ENCODE results near the gene VPS54.
"Not testable (repeated sequence)": the region's sequence is repeated elsewhere in the genome, so short reads cannot be mapped to it uniquely, and the experiment has no call there.

VPS54 gene

GRCh38 chr2:64023485-64024258 is 4.4 kb upstream of the VPS54 start:
- no peak for DNase-seq

DNA sequence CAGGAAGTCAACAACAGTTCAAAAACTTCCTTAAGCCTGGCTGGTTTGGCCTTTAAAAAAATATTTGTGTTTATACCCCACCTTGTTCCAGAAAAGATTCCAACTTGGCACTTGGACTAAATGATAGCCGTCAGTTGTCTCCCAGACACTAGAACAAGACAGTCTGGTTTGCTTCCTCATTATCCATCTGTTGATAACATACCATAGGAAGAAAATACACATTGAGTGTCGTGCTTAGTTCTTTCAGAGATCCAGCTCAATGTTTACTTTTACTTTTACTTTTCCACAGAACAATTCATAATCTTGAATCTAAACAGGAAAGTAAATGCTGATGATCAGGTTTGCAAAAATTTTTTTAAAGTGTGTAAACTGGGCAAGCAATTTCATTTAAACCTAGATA is 2.4 kb upstream of the VPS54 start:
- DNase-seq = no peak

- no peak for DNase-seq
These were observed 824 bp upstream of the VPS54 start for GRCh38 chr2:64019975-64020528.

- peak; percentile 83 for DNase-seq
These were observed 536 bp downstream of the VPS54 start for GRCh38 chr2:64018701-64019082.

GRCh38 chr2:64017811-64018700 is 1.2 kb downstream of the VPS54 start:
- DNase-seq = no peak

DNA sequence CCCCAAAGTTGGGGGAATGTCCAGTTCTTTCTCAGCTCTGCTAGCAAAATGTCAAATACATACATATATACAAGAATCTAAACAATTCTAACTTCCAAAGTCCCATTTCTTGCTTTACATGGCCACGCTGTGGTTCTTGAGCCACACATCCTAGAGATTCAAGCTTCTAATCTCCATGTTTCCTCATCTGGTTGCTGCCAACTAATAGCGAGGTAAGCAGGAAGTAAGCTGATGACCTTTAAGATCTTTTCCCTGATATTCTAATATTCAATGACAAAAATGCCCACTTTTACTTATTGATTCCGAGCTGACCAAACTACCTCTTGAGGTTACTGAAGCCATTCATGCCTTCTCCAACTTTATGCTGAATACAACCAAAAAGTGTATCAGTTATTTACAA is 3.3 kb downstream of the VPS54 start:
- DNase-seq = no peak

- no peak for DNase-seq
These were observed 3.8 kb downstream of the VPS54 start for GRCh38 chr2:64015391-64015790.

DNA sequence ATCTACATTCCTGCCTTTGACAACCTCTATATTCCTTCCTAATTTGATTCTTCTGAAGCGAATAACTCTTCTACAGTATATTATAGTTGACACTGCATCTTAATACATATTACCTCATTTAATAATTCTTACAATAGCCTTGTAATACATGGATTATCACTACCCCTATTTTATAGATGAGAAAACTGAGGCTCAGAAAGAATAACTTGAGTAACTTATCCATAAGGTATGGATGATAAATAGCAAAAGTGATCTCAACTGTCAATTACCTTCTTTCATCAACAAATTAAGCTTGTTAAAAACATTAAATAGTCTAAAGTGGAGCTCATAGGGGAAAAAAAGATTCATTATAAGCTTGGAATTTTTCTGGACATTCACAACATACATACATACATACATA is 4.6 kb downstream of the VPS54 start:
- DNase-seq = no peak

DNA sequence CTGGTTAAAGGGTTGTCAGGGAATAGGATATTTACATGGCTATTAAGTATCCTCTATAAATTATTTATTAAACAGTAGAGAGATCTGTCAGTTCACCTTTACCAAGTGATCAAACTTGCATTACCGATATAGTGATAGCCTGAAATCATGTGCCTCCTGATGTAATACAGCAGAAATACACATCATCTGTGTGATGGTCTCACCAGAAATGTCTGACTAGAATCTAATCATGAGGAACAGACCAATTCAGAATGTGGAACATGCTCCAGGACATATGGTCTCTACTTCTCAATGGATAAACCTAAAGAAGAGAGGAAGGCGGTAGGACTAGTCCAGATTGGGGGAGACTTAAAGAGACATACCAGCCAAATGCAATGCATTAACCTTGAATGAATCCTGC is 6.2 kb downstream of the VPS54 start:
- DNase-seq = no peak

- no peak for DNase-seq
These were observed 7.1 kb downstream of the VPS54 start for GRCh38 chr2:64012115-64012514.

GRCh38 chr2:64008434-64009009 is 10.7 kb downstream of the VPS54 start:
- DNase-seq = no peak

DNA sequence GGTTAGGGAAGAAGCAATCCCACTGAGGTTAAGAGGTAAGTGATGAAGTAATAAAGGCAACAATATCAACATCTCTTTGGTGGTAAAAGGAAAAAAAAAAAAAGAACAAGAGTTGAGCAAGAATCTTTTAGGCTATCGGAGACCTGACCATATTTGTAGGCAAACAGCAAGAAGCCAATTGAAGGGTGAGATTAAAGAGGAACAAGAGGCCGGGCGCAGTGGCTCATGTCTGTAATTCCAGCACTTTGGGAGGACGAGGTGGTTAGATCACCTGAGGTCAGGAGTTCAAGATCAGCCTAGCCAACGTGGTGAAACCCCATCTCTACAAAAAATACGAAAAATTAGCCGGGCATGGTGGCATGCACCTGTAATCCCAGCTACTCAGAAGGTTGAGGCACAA is 11.3 kb downstream of the VPS54 start:
- no peak for DNase-seq

- no peak for DNase-seq
These were observed 13.4 kb downstream of the VPS54 start for GRCh38 chr2:64005707-64006356.

- DNase-seq = no peak
These were observed 16.0 kb downstream of the VPS54 start for GRCh38 chr2:64003239-64003638.

- DNase-seq = no peak
These were observed 17.7 kb downstream of the VPS54 start for GRCh38 chr2:64001382-64002101.

GRCh38 chr2:64000630-64001381 is 18.4 kb downstream of the VPS54 start:
- DNase-seq = no peak

DNA sequence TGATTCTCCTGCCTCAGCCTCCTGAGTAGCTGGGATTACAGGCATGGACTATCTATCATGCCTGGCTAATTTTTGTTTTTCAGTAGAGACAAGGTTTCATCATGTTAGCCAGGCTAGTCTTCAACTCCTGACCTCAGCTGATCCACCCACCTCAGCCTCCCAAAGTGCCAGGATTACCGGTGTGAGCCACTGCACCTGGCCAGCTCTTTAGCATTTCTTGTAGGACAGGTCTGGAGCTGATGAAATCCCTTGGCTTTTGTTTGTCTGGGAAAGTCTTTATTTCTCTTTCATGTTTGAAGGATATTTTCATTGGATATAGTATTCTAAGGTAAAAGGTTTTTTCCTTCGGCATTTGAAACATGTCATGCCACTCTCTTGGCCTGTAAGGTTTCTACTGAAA is 20.2 kb downstream of the VPS54 start:
- no peak for DNase-seq

GRCh38 chr2:63996582-63997198 is 22.5 kb downstream of the VPS54 start:
- not testable (repeated sequence) for DNase-seq

GRCh38 chr2:63994329-63995070 is 24.7 kb downstream of the VPS54 start:
- DNase-seq = not testable (repeated sequence)

- no peak for DNase-seq
These were observed 25.4 kb downstream of the VPS54 start for GRCh38 chr2:63993871-63994270.

Measured in right forelimb (tissue), 1 donor.